HG02642 (cell line): ENCODE measurements around the gene TNNT2.

Experiments used
- ATAC-seq: cut with Tn5 transposase; IDR thresholded peaks from one replicate; pipeline ENCODE4 v1.9.1; 2021; ENCODE audit warnings: mild to moderate bottlenecking; ENCODE audit not compliant: unreplicated experiment, poor library complexity

The TNNT2 gene

DNA sequence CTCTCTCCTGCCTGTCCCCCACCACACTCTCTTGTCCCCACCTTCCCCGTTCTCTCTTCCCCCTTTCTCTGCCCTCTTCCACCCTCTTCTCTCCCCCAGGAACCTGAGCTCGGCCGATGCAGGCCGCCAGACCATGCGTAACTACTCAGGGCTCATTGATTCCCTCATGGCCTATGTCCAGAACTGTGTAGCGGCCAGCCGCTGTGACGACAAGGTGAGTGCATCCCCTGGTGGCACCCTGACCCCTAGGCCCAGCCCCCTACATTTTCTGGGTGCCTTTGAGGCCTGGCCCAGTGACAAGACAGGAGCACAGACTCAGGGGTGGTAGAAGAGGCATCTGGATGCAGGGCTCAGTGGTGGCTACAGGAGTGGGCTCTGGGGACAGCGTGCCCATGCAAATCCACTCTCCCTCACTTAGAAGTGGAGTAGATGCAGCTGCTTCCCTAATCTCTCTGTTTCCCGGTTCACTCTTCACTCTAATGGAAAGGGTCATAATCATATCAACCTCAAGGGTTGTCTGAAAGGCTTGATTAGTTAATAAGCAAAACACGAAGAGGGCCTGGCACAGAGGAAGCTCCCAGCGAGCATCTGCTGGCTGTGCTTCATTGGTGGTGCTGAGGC is 57.2 kb downstream of the TNNT2 start:
- ATAC-seq: no peak

- no peak for ATAC-seq
Measured at GRCh38 chr1:201319631-201320030, 57.8 kb downstream of the TNNT2 start.

GRCh38 chr1:201318504-201319340 is 58.8 kb downstream of the TNNT2 start:
- no peak for ATAC-seq

- no peak for ATAC-seq
Measured at GRCh38 chr1:201317551-201317950, 59.9 kb downstream of the TNNT2 start.

DNA sequence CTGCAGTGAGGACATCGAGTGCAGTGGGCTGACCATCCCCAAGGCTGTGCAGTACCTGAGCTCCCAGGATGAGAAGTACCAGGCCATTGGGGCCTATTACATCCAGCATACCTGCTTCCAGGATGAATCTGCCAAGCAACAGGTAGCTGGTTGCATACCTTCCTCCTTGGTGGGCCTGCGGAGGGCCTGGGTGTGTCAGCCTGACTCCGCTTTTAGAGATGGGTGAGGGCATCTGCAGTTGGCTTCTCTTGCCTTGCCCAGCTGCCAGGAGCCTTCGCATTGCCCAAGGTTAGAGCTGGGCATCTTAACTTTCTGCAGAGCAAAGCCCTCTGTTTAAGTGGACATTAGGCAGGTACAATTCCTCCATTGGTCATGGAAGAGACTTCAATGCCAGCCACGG is 60.9 kb downstream of the TNNT2 start:
- ATAC-seq: no peak

GRCh38 chr1:201313086-201313485 is 64.4 kb downstream of the TNNT2 start:
- no peak for ATAC-seq

- ATAC-seq: no peak
Measured at GRCh38 chr1:201312298-201312697, 65.2 kb downstream of the TNNT2 start.

- no peak for ATAC-seq
Measured at GRCh38 chr1:201311356-201312011, 66.0 kb downstream of the TNNT2 start.

GRCh38 chr1:201310986-201311355 is 66.5 kb downstream of the TNNT2 start:
- no peak for ATAC-seq

- no peak for ATAC-seq
Measured at GRCh38 chr1:201310251-201310985, 67.1 kb downstream of the TNNT2 start.

DNA sequence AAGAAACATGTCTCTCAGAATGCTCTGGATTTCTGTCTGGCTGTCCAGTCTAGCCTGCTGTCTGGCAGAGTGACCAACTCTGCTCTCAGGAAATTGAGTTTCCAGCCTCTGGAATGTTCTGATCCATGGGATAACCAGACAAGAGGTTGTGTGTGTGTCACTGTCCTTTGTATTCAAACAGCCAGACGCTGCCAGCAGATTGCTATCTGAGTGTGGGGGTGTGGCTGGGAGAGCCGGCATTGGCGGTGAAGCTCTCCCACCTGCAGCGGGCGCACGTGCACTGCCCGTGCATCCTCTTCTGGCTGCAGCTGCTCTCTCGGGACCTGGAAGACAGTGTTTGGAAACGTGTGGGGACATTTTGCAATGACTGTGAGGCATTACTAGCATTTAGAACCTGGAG is 68.1 kb downstream of the TNNT2 start:
- ATAC-seq: no peak
